Transverse colon (tissue), 4 donors: Measurements from ENCODE around the gene CLDN14.

Experiments
- CTCF ChIP-seq, 5 experiments: fragments of 200-600 bp in 3 of 5; fragments of 450-650 bp in 2 of 5; sonication (generic) in 3 of 5; IDR thresholded peaks; 1 replicate in 2 of 5; 2 replicates in 3 of 5; pipeline ENCODE4 v1.5.1; 2016 to 2017; ENCODE audit warnings: antibody characterized with exemption in 5 of 5, inconsistent platforms in 3 of 5, mild to moderate bottlenecking in 2 of 5, moderate library complexity in 1 of 5
- EP300 ChIP-seq: sonication (generic); formaldehyde crosslinking; IDR thresholded peaks from one replicate; pipeline ENCODE4 v1.6.1; 2017; ENCODE audit warnings: antibody characterized with exemption, low read depth
- POLR2AphosphoS5 ChIP-seq, 3 donors: sonication (generic); formaldehyde crosslinking; IDR thresholded peaks; one replicate each; pipeline ENCODE4 v1.6.1; 2016; ENCODE audit warnings: antibody characterized with exemption in 3 of 3

- TF ChIP-seq CTCF (IDR thresholded peaks at IDR 0.05), result no peak
- no peak for TF ChIP-seq POLR2AphosphoS5 (IDR thresholded peaks at IDR 0.05)
- no peak for TF ChIP-seq EP300
These were observed 29.0 kb upstream of the CLDN14 start for GRCh38 chr21:36508948-36509347.
